ENCODE results near the gene DYNLRB1.
A peak's percentile ranks its signal among the peaks of the same experiment; 100 is the strongest.
"Not testable (repeated sequence)": the region's sequence is repeated elsewhere in the genome, so short reads cannot be mapped to it uniquely, and the experiment has no call there.

The DYNLRB1 gene

GRCh38 chr20:34512266-34512954 is 3.8 kb upstream of the DYNLRB1 start:
- no peak for DNase-seq

- DNase-seq = no peak
Observed at GRCh38 chr20:34512955-34513419, 3.2 kb upstream of the DYNLRB1 start.

GRCh38 chr20:34514034-34514433 is 2.2 kb upstream of the DYNLRB1 start:
- DNase-seq = not testable (repeated sequence)

- DNase-seq = no peak
Observed at GRCh38 chr20:34514897-34515483, 1.2 kb upstream of the DYNLRB1 start.

GRCh38 chr20:34515484-34516246 is 557 bp upstream of the DYNLRB1 start:
- peak; percentile 86 for DNase-seq

- DNase-seq = no peak
Observed at GRCh38 chr20:34517114-34517505, 888 bp downstream of the DYNLRB1 start.

- not testable (repeated sequence) for DNase-seq
Observed at GRCh38 chr20:34518863-34519262, 2.6 kb downstream of the DYNLRB1 start.

- DNase-seq = not testable (repeated sequence)
Observed at GRCh38 chr20:34519841-34520240, 3.6 kb downstream of the DYNLRB1 start.

- peak; percentile 22 for DNase-seq
Observed at GRCh38 chr20:34522969-34523871, 7.0 kb downstream of the DYNLRB1 start.

- DNase-seq = no peak
Observed at GRCh38 chr20:34524426-34524825, 8.2 kb downstream of the DYNLRB1 start.

- no peak for DNase-seq
Observed at GRCh38 chr20:34525342-34525708, 9.1 kb downstream of the DYNLRB1 start.

- DNase-seq = peak; percentile 21
Observed at GRCh38 chr20:34525709-34526416, 9.6 kb downstream of the DYNLRB1 start.

- DNase-seq = no peak
Observed at GRCh38 chr20:34526466-34526865, 10.2 kb downstream of the DYNLRB1 start.

GRCh38 chr20:34527016-34527415 is 10.8 kb downstream of the DYNLRB1 start:
- no peak for DNase-seq

GRCh38 chr20:34528921-34529297 is 12.7 kb downstream of the DYNLRB1 start:
- no peak for DNase-seq

- no peak for DNase-seq
Observed at GRCh38 chr20:34529742-34530141, 13.5 kb downstream of the DYNLRB1 start.

- DNase-seq = no peak
Observed at GRCh38 chr20:34530342-34530741, 14.1 kb downstream of the DYNLRB1 start.

GRCh38 chr20:34531608-34532265 is 15.5 kb downstream of the DYNLRB1 start:
- DNase-seq = no peak

- DNase-seq = no peak
Observed at GRCh38 chr20:34532320-34532719, 16.1 kb downstream of the DYNLRB1 start.

- DNase-seq = no peak
Observed at GRCh38 chr20:34532756-34533155, 16.5 kb downstream of the DYNLRB1 start.

- no peak for DNase-seq
Observed at GRCh38 chr20:34534391-34535165, 18.4 kb downstream of the DYNLRB1 start.
